Embryonic facial prominence (tissue), 1 donor: Measurements from ENCODE around the gene TMEM143.
"Not testable (repeated sequence)": the region's sequence is repeated elsewhere in the genome, so short reads cannot be mapped to it uniquely, and the experiment has no call there.

Source experiments
- DNase-seq: peaks from one replicate; pipeline ENCODE4 v3.0.0-alpha.2; 2016; ENCODE audit errors: extremely low spot score

The TMEM143 gene

GRCh38 chr19:48330012-48330681, 33.6 kb downstream of the TMEM143 start:
- peak; percentile 46 for DNase-seq

- no peak for DNase-seq
Measured at GRCh38 chr19:48329167-48329891, 34.4 kb downstream of the TMEM143 start.

GRCh38 chr19:48325265-48325910, 38.4 kb downstream of the TMEM143 start, which contains the start of gene EMP3:
EMP3 (plus strand) TSS chr19:48325552; CDS start chr19:48326845, 1,293 bp downstream.
- DNase-seq: peak; percentile 95

GRCh38 chr19:48321622-48322591, 41.8 kb downstream of the TMEM143 start:
- DNase-seq: peak; percentile 95

GRCh38 chr19:48321372-48321621, 42.4 kb downstream of the TMEM143 start:
- DNase-seq: peak; percentile 91

GRCh38 chr19:48319647-48320541, 43.8 kb downstream of the TMEM143 start:
- DNase-seq: no peak

GRCh38 chr19:48318286-48318987, 45.3 kb downstream of the TMEM143 start:
- no peak for DNase-seq

GRCh38 chr19:48317708-48317960, 46.1 kb downstream of the TMEM143 start:
- not testable (repeated sequence) for DNase-seq

GRCh38 chr19:48315712-48316111, 48.0 kb downstream of the TMEM143 start:
- DNase-seq: no peak

GRCh38 chr19:48311384-48311783, 52.4 kb downstream of the TMEM143 start:
- DNase-seq: no peak

- no peak for DNase-seq
Measured at GRCh38 chr19:48310227-48310626, 53.5 kb downstream of the TMEM143 start.

GRCh38 chr19:48309731-48310130, 54.0 kb downstream of the TMEM143 start:
- DNase-seq: not testable (repeated sequence)

GRCh38 chr19:48308631-48309586, 54.8 kb downstream of the TMEM143 start:
- DNase-seq: no peak

GRCh38 chr19:48303866-48304265, 59.9 kb downstream of the TMEM143 start:
- DNase-seq: no peak

- no peak for DNase-seq
Measured at GRCh38 chr19:48303367-48303766, 60.4 kb downstream of the TMEM143 start.

GRCh38 chr19:48302600-48302959, 61.2 kb downstream of the TMEM143 start:
- DNase-seq: no peak

GRCh38 chr19:48301886-48302599, 61.7 kb downstream of the TMEM143 start:
- DNase-seq: no peak

- DNase-seq: no peak
Measured at GRCh38 chr19:48297975-48298374, 65.8 kb downstream of the TMEM143 start.
